Adrenal gland (tissue), 5 donors: ENCODE data around the gene AGO1.

ENCODE experiments used
- POLR2A ChIP-seq, 2 donors: fragments of 450-650 bp; IDR thresholded peaks; one replicate each; pipeline ENCODE4 v1.6.1; 2017; ENCODE audit warnings: antibody characterized with exemption in 2 of 2, mild to moderate bottlenecking in 2 of 2, moderate library complexity in 1 of 2
- TF ChIP-seq, protein P1 (sequence below), 6 experiments: fragments of 450-650 bp in 4 of 6; fragments of 200-600 bp in 2 of 6; sonication (generic) in 1 of 6; IDR thresholded peaks; 1 replicate in 5 of 6; 2 replicates in 1 of 6; pipeline versions ENCODE4 v1.5.1 to v1.8.0; 2016 to 2021; ENCODE audit warnings: antibody characterized with exemption in 6 of 6, mild to moderate bottlenecking in 2 of 6, moderate library complexity in 1 of 6
- donor health status: DM: no; HTN: no; CAD: no.

DNA sequence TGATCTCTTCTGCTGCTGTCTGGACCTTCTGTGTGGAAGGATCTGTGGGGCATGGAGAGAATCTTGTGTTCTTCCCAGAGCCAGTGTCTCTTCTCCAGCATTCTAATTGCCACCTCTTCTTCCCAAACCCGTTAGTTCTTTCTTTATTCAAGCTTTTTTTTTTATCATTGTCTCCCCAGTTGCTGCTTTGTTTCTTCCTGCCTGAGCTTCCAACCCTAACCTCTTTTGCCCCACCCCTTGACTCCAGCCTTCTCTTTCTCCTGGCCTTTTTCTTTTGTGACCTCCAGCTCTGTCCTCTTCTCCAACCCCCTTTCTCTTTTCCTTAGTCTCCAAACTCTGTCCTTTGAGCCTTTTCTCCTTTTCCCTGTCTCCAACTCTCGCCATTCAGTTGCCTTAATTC is 4.5 kb downstream of the AGO1 start:
- TF ChIP-seq, protein P1, sequence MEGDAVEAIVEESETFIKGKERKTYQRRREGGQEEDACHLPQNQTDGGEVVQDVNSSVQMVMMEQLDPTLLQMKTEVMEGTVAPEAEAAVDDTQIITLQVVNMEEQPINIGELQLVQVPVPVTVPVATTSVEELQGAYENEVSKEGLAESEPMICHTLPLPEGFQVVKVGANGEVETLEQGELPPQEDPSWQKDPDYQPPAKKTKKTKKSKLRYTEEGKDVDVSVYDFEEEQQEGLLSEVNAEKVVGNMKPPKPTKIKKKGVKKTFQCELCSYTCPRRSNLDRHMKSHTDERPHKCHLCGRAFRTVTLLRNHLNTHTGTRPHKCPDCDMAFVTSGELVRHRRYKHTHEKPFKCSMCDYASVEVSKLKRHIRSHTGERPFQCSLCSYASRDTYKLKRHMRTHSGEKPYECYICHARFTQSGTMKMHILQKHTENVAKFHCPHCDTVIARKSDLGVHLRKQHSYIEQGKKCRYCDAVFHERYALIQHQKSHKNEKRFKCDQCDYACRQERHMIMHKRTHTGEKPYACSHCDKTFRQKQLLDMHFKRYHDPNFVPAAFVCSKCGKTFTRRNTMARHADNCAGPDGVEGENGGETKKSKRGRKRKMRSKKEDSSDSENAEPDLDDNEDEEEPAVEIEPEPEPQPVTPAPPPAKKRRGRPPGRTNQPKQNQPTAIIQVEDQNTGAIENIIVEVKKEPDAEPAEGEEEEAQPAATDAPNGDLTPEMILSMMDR (IDR thresholded peaks at IDR 0.05) = no peak
- TF ChIP-seq POLR2A (IDR thresholded peaks at IDR 0.05) = no peak
